GM13977 (cell line): Measurements from ENCODE around the gene SBNO2.

Source experiments
- DNase-seq: peaks from one replicate; pipeline ENCODE4 v3.0.0; 2012; ENCODE audit warnings: low spot score
- in situ Hi-C: fragments of 300-500 bp; cut with MboI; formaldehyde crosslinking; loops from one replicate; pipeline ENCODE4 v1.12.0; 2022; ENCODE audit warnings: low sequenced_read_pairs, low pct_unique_long_range_greater_than_20kb, mixed read lengths, inconsistent platforms; ENCODE audit not compliant: unreplicated experiment
- TF ChIP-seq, protein P1 (sequence below): IDR thresholded peaks from 2 replicates; pipeline ENCODE4 v1.5.1; 2012; ENCODE audit warnings: mild to moderate bottlenecking, control low read depth; ENCODE audit not compliant: insufficient read depth; ENCODE audit errors: extremely low read depth, missing control alignments

Gene SBNO2

GRCh38 chr19:1171755-1172352 is 2.2 kb downstream of the SBNO2 start:
- TF ChIP-seq, protein P1, sequence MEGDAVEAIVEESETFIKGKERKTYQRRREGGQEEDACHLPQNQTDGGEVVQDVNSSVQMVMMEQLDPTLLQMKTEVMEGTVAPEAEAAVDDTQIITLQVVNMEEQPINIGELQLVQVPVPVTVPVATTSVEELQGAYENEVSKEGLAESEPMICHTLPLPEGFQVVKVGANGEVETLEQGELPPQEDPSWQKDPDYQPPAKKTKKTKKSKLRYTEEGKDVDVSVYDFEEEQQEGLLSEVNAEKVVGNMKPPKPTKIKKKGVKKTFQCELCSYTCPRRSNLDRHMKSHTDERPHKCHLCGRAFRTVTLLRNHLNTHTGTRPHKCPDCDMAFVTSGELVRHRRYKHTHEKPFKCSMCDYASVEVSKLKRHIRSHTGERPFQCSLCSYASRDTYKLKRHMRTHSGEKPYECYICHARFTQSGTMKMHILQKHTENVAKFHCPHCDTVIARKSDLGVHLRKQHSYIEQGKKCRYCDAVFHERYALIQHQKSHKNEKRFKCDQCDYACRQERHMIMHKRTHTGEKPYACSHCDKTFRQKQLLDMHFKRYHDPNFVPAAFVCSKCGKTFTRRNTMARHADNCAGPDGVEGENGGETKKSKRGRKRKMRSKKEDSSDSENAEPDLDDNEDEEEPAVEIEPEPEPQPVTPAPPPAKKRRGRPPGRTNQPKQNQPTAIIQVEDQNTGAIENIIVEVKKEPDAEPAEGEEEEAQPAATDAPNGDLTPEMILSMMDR: no peak
- DNase-seq: no peak
- in situ Hi-C loops: no loop called here

GRCh38 chr19:1170938-1171754 is 2.9 kb downstream of the SBNO2 start:
- in situ Hi-C loops: no loop called here
- DNase-seq: no peak
- TF ChIP-seq, protein P1: no peak

GRCh38 chr19:1169921-1170885 is 3.9 kb downstream of the SBNO2 start:
- DNase-seq: no peak
- in situ Hi-C loops: no loop called here
- TF ChIP-seq, protein P1: no peak

GRCh38 chr19:1169411-1169791 is 4.7 kb downstream of the SBNO2 start:
- in situ Hi-C loops: no loop called here
- TF ChIP-seq, protein P1: no peak
- no peak for DNase-seq

GRCh38 chr19:1168572-1169410 is 5.3 kb downstream of the SBNO2 start:
- in situ Hi-C loops: no loop called here
- no peak for DNase-seq
- TF ChIP-seq, protein P1: no peak
